IPS-NIHi7 (cell line): ENCODE measurements around the gene LRRK1.

Source experiments
- DNase-seq: peaks from one replicate; pipeline ENCODE4 v3.0.0; 2012; ENCODE audit warnings: mixed read lengths; ENCODE audit errors: extremely low spot score

The LRRK1 gene

DNA sequence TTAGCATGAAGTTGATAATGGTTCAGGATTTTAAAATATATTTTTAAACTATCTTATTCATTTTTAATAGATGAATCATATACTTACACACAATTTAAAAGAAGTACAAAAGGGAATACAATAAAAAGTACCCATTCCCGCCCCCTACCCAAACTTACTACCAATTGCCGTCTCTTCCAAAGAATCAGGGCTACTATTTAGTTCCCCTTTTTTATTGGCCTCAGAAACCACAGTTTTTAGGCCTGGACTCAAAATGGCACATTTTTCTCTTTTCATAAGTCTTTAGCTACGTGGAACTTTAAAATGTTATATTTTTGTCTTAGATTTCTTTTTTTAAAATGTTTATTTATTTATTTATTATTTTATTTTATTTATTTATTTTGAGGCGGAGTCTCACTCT lies 18.0 kb downstream of the LRRK1 start:
- no peak for DNase-seq

DNA sequence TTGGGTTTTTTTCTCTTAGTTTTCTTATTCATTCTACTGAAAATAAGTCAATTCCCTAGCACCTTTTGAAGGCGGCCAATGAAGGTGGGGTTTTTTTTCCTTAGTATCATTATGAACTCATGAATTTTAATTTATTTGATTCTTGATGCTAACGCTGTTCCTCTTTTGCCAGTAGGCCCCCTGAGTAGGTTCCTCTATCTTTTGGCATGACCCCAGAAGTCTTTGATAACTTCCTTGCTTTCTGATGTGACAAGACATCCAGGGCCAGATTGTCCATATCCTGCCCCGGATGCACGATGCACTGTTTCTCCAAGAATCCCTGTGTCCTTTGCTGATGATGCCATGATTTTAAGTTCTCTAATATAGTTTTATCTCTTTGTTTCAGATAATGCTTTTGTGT lies 20.6 kb downstream of the LRRK1 start:
- no peak for DNase-seq

DNA sequence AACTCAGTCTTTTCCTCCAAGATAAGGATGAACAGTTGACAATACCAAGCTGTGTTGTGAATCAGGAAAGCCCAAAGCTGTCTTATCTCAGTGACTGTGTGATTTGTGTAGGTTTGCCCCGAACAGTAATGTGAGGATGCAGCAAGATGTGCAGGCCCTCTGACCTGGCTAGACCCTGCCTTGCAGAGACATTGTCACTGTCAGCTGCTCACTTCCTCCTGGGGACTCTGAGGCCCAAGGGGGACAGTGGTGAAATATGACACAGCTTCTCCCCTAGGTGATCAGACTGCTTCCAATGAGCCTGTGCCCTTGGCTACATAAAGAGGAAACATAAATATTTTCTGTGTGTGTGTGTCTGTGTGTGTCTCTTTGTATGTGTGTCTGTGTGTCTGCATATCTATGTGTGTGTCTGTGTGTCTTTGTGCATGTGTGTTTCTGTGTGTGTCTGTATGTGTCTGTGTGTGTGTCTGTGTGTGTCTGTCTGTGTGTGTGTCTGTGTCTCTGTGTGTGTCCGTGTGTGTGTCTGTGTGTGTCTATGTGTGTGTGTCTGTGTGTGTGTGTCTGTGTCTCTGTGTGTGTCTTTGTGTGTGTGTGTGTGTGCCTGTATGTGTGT lies 21.7 kb downstream of the LRRK1 start:
- DNase-seq = no peak

DNA sequence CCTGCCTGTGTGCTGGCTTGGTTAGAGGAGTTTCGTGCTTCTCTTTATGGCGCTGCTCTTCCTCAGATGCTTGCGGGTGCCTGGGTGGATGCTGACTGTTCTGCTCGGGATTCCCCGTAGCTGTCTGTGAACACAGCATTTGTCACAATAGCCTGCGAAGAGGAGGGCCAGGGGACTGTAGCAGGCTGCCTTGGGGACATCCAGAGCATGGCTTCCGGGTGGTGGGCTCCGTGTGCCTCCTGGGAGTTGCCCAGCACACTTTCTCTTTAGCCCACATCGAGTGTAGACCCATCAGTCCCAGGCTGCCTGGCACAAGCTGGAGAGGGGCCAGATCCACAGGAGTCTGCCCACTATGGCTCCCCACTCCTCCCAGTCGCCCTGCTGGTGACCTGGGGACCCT lies 22.4 kb downstream of the LRRK1 start:
- no peak for DNase-seq

DNA sequence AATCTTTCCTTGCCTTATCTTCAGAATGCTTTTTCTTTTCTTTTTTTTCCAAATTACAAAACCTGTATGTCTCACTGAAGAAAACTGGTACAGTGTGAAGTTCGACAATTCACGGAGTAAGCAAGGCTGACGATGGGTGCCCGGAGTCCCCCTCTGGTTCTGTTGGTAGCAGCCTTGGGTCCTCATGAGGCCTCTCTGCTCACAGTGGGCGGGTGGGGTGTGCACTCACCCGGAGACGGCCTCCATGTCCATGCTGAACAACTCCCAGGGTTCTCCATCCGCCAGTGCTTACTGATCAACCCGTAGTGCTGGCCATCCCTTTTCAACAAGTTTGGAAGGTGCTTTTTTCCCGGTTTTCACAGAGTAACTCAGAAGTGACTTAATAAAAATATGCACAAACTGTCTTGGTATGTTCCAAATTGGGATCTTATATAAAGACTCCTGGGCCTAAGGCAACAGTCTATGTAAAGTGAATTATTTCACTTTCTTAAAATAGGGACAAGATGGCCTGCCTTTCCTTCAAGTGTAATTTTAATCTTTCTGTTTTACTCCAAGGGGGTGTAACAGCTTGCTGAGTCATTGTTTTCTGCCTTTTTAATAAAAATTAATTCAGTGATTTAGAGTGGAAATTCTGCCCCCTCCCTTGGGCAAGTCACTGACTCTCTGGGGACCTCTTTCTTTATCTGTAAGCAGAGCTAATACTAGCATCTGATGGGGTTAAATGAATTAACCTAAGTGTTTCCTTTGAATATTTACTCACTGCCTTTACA lies 23.7 kb downstream of the LRRK1 start:
- no peak for DNase-seq

DNA sequence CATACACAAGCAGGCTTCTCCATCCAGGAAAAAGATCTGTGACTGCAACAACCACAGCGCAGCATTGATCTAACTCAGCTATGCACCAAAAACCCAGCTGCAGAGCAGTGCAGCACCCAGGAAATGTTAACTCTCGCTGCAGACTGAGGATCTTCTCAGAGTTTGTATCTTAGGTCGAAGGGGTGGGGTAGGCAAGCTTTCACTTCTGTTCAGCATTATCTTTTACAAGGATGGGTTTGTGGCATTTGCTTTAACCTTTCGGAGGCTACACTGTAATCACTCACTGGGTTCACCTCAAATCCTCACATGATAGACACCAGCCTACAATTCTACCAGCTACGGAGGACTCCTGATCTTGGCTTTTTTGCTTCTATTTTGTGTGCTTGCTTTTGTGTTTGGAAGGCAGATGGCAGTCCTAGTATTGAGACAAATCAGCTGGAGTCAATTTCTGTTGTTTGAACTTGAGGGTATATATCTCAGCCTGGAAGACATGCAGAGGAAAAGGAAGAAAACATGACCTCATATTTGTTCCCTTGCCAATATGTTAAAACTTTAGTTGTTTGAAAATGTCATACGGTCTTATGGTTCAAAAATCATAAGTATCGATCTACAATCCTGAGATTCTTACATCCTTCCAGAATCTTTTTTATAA lies 25.2 kb downstream of the LRRK1 start:
- no peak for DNase-seq

DNA sequence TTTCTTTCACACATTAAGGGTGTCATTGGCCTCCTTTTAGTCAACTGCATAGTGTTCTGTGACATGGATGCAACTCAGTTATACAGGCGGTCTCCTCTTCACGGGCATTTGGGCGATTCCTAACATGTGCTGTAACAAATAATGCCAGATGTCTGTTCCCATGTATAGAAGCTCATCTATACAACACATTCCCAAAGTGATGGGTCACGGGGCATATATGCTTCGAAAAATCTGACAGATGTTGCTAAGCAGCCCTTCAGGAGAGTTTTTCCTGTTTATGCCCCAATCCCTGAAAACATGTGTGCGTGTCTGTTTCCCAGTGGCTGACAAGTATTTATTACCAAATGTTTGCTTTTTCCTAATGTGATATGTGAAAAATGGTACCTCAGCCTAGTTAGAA lies 25.8 kb downstream of the LRRK1 start:
- no peak for DNase-seq

DNA sequence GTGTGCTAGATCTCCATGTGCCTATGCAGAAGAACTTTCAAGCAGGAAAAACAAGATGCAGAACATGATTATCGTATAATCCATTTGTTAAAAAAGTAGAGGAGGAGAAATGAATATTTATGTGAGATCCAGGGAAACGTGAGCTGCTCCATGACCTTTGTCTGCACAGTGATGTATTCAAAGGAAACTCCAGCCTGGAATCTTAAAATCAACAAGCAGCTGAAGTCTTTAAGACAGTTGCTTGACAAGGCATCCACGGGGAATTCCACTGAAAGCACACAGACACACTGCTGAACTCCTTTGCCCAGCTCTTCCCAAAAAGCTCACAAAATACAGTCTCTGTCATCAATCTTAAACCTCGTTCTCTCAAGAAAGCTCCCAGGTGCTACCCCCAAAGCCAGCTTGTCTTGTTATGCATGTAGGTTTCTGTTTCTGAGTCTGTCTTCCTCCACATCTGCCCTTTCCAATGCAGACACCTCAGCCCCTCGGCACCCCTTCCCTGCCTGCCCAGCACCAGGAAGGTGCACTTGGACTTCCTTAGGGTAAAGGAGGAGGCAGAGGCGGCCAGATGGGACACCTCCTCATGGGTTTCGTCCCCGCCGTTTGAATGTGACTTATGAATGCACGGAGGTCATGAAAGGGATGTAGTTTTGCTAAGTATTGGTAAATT lies 28.7 kb downstream of the LRRK1 start:
- no peak for DNase-seq

DNA sequence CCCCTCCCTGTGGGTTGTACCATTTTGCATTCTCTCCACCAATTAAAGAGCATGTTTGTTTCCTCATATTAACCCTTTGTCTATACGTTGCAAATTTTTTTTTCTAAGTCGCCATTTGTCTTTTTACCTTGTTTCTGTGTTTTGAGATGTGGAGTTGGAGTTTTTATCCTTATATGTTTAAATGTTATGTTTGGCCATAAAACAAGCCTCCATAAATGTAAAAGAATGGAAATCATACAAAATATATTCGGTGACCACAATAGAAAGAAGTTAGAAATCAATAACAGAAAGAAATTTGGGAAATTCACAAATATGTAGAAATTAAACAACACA lies 29.2 kb downstream of the LRRK1 start:
- DNase-seq = no peak

DNA sequence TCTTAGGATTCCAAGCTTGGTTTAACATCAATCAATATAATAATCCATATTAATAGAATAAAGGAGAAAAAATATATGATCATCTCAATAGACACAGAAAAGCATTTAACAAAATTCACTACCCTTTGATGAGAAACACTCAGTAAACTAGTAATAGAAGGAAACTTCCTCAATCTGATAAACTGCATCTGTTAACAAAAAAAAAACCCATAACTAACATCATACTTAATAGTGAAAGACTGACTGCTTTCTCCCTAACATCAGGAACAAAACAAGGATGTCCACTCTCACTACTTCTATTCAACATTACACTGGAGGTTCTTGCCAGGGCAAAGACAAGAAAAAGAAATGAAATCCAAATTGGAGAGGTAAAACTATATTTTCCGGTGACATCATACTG lies 30.5 kb downstream of the LRRK1 start:
- DNase-seq = no peak

DNA sequence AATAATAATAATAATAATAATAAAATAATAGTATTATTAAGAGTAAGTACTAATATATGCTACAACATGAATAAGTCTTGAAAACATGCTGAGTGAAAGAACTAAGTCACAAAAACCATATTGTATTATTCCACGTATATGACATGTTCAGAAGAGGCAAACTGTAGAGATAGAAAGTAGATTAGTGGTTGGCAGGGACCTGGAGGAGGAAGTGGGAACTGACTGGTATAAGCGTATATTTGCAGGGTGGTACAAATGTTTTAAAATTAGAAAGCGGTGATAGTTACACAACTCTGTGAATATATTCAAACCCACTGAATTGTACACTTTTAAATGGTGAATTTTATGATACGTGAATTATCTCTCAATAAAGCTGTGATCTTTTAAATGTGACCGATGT lies 32.8 kb downstream of the LRRK1 start:
- DNase-seq = no peak

DNA sequence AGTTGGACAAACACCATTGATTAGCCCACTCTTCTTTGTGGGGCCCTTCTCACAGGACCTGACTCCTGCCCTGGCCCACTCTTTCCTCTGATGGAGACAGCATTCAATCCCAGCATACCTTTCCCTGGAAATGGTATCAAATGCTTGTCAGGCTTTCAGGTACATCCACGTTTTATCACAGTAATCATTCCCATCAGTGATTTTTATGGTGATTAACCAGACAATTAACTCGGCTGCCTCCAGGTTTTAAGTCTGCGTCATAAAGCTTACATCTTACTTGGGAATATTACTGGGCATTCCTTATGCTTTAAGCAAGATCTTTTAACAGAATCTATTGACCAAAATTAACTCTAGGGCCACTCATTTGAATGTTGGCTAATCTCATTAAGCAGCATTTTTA lies 33.4 kb downstream of the LRRK1 start:
- DNase-seq = no peak

DNA sequence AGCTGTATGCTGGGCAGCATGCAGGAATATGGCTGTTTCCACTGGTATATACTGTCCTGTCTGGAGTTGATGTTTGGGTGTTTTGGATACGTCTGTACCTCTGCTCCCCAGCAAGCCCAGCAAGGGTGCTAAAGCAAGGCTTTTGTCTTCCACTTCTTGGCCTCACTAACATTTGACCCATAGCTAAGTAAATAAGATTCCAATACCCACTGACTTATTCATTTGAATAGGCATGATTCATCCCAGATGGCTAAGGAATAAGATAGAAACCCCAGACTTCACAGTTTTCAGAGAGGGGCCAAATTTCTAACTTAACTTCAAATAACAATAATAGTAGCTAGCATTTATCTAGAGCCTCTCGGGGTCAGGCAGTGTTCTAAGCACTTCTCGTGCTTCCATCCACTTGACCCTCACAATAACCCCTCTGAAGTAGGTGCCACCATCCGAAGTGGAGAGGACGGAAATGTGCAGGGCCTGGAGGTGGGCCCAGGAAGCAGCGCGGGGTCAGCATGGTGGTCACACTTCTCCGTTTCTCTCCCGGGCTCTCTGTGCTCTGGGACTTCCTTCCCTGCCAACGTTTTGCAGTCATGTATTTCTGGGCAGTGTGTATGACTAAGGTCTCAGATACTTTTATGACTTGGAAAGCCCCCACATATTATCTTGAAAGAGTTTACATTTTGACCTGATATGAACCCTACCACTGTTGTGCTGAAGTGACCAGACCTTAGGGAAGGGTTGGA lies 39.3 kb downstream of the LRRK1 start:
- no peak for DNase-seq

DNA sequence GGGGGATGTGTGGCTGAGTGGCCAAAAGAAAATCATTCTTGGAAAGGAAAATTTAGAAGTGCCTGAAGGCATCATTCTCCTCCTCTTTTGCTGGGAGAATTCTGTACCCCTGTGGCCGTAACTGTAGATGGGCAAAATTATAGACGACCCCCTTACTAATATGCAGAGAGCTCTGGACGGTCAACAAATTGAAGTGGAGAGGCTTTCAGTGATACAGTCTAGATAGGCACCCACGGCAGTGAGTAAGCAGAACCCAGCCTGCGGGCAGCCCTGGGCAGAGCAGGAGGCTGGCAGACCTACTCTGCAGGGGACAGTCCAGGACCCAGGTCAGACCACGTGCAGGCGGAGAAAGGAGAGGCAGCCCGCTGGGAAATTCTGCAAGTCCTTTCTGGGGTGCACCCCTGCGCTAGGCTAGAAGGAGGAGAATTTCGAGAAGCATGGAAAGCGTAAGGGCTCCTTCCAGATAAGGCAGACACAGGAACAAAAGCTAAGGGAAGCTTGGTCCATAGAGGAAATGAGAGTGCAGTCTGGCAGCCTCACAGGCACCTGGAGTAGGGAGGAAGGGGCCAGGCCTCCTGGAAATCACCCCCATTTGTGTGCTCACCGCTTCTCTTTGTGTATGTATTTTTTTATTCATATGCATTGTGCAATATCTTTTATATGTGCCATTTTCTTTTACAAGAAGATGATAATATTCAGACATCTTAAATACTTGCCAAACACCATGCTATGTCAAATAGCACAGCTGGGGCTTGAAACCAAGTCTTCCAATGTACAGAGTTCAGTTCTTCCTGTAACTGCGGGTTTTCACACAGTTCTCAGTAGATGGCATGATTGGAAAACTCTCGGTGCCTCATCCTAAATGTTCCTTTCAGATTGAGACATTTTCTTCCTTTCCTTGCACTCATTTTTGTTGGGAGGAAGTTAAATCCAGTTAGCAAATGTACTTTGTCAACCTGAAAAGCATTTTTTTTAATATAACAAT lies 40.2 kb downstream of the LRRK1 start:
- no peak for DNase-seq

DNA sequence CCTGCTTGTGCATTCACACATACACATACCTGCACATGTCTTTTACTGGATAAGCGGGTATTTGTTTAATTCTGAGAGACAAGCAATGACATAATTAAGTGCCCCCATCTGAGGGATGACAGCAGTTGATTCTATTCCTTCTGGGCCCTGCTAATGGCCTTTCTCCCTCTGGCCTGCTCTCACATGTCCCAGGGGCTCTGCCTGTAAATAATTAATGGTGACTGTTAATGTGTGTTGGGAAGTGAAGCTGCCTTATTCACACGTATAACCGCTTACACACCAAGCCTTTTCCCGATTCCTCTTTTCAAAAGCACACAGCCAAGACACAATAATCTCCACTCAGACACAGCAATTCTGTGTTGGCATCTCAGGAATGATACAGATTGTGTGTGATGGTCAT lies 47.8 kb downstream of the LRRK1 start:
- DNase-seq = no peak

DNA sequence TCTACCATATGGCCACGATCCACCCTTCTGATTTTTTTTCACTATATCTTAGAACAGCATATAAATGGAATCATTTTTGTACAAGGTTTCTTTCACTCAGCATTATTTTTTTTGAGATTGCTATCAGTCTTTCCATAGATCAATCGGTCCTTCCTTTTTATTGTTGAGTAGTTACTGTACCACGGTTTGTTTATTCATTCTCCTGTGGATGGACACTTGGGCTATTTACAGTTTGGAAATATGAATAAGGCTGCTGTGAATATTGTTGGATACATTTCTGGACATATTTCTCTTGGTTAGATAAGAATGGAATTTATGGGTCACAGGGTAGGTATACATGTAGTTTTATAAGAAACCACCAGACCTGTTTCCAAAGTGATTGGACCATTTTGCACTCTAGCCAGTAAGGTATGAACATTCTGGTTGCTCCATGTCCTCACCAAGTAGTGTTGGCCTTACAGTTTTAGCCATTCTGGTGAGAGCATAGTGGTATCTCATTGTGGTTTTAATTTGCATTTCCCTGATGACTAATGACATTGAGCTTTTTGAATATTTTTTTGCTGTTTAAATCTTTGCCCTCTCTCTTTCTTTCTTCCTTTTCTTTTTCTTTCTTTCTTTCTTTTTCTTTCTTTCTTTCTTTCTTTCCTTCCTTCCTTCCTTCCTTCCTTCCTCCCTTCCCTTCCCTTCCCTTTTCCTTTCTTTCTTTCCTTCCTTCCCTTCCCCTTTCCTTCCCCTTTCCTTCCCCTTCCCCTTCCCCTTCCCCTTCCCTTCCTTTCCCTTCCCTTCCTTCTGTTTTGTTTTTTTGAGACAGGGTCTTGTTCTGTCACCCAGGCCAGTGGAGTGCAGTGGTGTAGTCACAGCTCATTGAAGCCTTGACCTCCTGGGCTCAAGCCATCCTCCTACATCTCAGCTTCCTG lies 49.2 kb downstream of the LRRK1 start:
- no peak for DNase-seq

DNA sequence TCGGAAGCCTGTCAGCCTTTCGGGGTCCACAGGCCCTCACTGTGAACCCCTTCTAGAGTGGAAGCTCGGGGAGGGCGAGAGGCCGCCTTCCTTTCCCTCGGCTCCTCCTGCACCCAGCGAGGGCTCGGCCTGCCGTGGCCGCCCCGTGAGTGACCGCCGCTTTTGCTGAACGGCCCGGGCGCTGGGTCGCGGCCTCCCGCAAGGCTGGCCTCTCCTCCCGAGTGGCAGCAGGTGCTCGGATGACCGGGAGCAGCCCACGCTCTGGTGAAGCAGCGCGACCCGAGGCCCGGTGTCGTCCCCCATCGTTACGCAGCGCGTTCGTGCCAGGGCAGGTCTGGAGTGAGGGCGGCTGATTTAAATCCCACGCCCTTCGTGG lies 53.8 kb downstream of the LRRK1 start:
- DNase-seq = no peak

DNA sequence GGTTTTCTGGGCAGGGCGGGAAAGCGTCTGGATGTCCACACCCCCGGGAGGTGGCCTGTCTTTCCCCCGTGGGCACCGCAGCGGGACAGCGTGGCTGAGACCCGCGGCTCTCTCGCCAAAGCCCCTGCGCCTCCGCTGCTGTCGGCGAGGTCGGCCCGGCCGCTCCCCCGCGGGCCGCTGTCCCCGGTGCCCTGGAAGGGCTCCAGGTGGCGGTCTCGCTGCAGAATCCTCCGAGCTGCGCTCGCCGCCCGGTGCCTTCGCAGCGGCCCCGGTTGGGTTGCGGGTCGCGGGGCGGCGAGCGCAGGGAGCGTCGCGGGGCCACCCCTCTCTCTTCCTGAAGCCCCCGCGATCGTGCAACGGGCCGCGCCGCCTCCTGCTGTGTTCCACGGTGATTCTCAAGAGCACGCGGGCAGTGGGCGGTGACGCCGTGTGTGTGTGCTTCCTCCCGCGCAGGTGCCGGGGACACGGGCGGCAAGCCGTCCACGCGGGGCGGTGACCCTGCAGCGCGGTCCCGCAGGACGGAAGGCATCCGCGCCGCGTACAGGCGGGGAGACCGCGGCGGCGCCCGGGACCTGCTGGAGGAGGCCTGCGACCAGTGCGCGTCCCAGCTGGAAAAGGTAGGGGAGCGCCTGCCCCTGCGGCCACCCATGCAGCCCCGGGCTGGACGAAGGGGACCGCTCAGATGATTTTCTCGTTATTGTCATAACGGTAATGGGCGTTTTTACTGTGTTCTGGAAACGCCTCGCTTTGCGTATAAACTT lies 54.4 kb downstream of the LRRK1 start:
- peak; percentile 87 for DNase-seq

DNA sequence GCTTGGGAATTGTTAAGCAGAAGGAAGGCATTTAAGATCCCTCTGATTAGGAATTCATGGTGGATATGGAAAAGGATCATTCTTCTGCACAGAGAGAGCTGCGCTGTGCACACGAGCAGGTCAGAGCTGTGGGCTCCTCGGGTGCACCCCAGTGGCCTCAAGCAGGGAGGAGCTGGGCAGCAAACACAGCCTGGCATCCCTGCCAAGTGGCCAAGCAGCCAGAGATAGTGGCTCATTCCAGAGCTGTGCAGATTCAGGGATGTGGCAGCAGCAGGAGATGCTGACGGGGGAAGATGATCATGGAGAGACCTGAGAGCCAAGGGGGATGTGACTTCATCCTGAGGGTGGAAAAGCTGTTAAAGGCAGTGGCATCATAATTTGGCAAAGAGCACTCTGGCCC lies 55.9 kb downstream of the LRRK1 start:
- no peak for DNase-seq
